Left kidney (tissue), 2 donors: Measurements from ENCODE around the gene DOK3. TPM values are rescaled to one million over a fixed set of nuclear protein-coding genes. Genes with fewer than 3 reads are reported as not detected.
"Not testable (repeated sequence)": the region's sequence is repeated elsewhere in the genome, so short reads cannot be mapped to it uniquely, and the experiment has no call there.

ENCODE experiments used
- DNase-seq: peaks from one replicate; pipeline ENCODE4 v3.0.0-alpha.2; 2013
- polyA plus RNA-seq: library from polyadenylated mRNA; unstranded; fragments of 120-200 nt; gene quantifications from one replicate; pipeline ENCODE4 v1.2.1, GENCODE V29; 2013; ENCODE audit not compliant: insufficient read length

Gene DOK3
- polyA plus RNA-seq, 1 donor, result 5.3 TPM

- peak; percentile 96 for DNase-seq
These were observed 12.2 kb downstream of the DOK3 start, which contains the start of gene PDLIM7 for GRCh38 chr5:177497292-177498012. Gene PDLIM7, minus strand, starts transcription at chr5:177497604. Its CDS starts 1,092 bp downstream, at chr5:177496512.

- DNase-seq, result peak; percentile 89
These were observed 12.8 kb downstream of the DOK3 start for GRCh38 chr5:177496727-177497291.

- no peak for DNase-seq
These were observed 13.4 kb downstream of the DOK3 start for GRCh38 chr5:177496070-177496726.

GRCh38 chr5:177495243-177496060 is 14.2 kb downstream of the DOK3 start:
- peak; percentile 81 for DNase-seq

- no peak for DNase-seq
These were observed 15.1 kb downstream of the DOK3 start for GRCh38 chr5:177494346-177495195.

GRCh38 chr5:177493795-177494345 is 15.8 kb downstream of the DOK3 start:
- DNase-seq, result no peak

GRCh38 chr5:177492841-177493240 is 16.8 kb downstream of the DOK3 start:
- DNase-seq, result no peak

GRCh38 chr5:177491983-177492746 is 17.5 kb downstream of the DOK3 start:
- no peak for DNase-seq

GRCh38 chr5:177491429-177491945 is 18.1 kb downstream of the DOK3 start:
- no peak for DNase-seq

GRCh38 chr5:177490992-177491391 is 18.6 kb downstream of the DOK3 start:
- no peak for DNase-seq

- DNase-seq, result no peak
These were observed 19.2 kb downstream of the DOK3 start for GRCh38 chr5:177490311-177490991.

GRCh38 chr5:177489119-177489716 is 20.4 kb downstream of the DOK3 start:
- DNase-seq, result no peak

- DNase-seq, result no peak
These were observed 21.7 kb downstream of the DOK3 start for GRCh38 chr5:177487975-177488374.

- DNase-seq, result no peak
These were observed 22.5 kb downstream of the DOK3 start for GRCh38 chr5:177487144-177487543.

- no peak for DNase-seq
These were observed 23.4 kb downstream of the DOK3 start for GRCh38 chr5:177486256-177486655.

- DNase-seq, result not testable (repeated sequence)
These were observed 23.9 kb downstream of the DOK3 start for GRCh38 chr5:177485753-177486152.

GRCh38 chr5:177484902-177485549 is 24.6 kb downstream of the DOK3 start:
- no peak for DNase-seq
